HG02840 (cell line): ENCODE results near the gene NRSN1.
"Not testable (repeated sequence)": the region's sequence is repeated elsewhere in the genome, so short reads cannot be mapped to it uniquely, and the experiment has no call there.

Experiments used
- ATAC-seq: cut with Tn5 transposase; IDR thresholded peaks from one replicate; pipeline ENCODE4 v1.9.1; 2021; ENCODE audit warnings: mild to moderate bottlenecking, moderate library complexity, moderate number of reproducible peaks; ENCODE audit not compliant: unreplicated experiment, low FRiP score

NRSN1 gene

GRCh38 chr6:24139639-24140038 lies 13.6 kb downstream of the NRSN1 start:
- ATAC-seq, result no peak

- no peak for ATAC-seq
Observed at GRCh38 chr6:24140591-24140990, 14.6 kb downstream of the NRSN1 start.

DNA sequence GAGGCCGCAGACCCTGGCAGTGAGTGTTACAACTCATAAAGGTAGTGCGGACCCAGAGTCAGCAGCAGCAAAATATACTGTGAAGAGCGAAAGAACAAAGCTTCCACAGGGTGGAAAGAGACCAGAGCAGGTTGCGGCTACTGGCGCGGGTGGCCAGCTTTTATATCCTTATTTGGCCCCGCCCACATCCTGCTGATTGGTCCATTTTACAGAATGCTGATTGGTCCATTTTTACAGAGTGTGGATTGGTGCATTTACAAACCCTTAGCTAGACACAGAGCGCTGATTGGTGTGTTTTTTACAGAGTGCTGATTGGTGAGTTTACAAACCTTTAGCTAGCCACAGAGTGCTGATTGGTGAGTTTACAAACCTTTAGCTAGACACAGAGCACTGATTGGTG lies 16.7 kb downstream of the NRSN1 start:
- not testable (repeated sequence) for ATAC-seq

GRCh38 chr6:24145690-24146131 lies 19.7 kb downstream of the NRSN1 start:
- no peak for ATAC-seq

- ATAC-seq, result no peak
Observed at GRCh38 chr6:24146871-24147270, 20.9 kb downstream of the NRSN1 start.

- no peak for ATAC-seq
Observed at GRCh38 chr6:24147511-24148153, 21.6 kb downstream of the NRSN1 start.

DNA sequence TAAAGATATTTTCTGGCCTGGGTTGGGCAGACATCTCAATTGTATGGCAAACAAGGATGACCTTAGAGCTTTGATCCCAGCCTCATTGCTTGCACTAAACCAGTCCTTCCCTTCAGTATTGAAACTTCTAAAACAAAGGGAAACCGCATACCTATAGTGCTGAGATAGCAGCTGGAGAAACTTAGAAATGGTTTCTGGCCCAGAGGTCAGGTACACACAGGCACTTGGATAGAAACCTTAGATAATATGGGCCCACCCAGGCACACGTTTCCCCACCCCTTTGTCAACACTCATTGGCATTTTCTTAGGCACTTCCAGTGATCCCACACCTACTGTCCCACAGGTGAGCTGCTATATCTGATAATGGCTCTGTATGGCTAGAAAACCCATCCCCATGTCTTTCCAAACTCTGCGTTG lies 22.1 kb downstream of the NRSN1 start:
- no peak for ATAC-seq

DNA sequence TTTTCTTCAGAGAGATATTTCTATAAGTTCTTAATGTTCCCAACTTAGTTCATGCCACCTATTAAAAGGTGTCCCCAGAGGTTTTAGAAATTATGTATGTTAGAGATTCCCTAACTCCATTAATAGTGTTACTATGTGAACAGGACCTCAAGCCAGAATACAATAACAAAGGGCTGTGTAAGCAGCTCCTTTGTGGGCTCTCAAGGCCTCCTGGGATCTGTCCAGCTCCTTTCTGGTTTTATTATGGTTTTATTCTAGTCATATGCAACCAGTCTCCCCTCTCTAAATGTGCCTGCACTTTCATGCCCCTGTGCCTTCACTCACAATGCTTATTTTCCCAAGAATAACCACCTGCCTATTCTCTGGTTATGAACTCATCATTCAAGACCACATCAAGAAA lies 22.7 kb downstream of the NRSN1 start:
- no peak for ATAC-seq

GRCh38 chr6:24149296-24149695 lies 23.3 kb downstream of the NRSN1 start:
- no peak for ATAC-seq

- ATAC-seq, result no peak
Observed at GRCh38 chr6:24149836-24150235, 23.8 kb downstream of the NRSN1 start.

- ATAC-seq, result no peak
Observed at GRCh38 chr6:24152014-24152413, 26.0 kb downstream of the NRSN1 start.

GRCh38 chr6:24154121-24154520 lies 28.1 kb downstream of the NRSN1 start:
- no peak for ATAC-seq

- ATAC-seq, result no peak
Observed at GRCh38 chr6:24157886-24158285, 31.9 kb downstream of the NRSN1 start.

DNA sequence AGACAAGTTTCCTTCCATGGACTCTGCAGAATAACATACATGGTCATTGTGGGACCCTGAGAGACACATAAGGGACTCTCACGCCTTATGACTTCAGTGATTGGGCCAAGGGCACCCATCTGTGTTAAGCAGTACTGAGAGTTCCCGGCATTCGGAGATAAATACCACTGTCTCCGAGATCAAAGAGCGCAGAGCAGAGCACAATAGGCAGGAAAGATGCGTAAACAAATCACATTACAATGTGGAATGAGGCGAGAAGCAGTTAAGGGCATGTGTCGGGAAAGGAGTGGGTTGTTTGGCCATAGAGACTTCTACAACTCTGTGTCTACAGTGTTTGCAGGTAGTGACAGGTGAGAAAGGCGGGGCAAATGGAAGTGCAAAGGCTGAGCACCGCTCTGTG lies 57.6 kb downstream of the NRSN1 start:
- ATAC-seq, result no peak

DNA sequence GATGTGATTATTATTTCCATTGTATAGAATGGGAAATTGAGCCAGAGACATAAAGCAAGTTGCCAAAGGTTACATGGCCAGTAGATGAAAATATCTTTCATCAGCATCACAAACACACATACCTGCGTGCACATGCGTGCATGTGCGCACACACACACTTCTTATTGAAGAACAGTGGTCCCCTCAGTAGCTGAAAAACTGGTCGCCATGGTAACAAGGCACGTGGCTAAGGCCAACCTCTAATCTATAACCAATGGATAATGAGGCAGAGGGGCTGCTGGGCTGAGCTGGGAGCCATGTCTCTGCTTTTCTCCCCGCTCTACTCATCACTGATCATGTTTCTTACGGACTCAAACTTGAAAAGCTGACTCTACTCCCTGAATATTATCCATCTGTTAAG lies 60.3 kb downstream of the NRSN1 start:
- no peak for ATAC-seq

- no peak for ATAC-seq
Observed at GRCh38 chr6:24187965-24188577, 62.1 kb downstream of the NRSN1 start.

GRCh38 chr6:24188578-24189080 lies 62.6 kb downstream of the NRSN1 start:
- ATAC-seq, result no peak

GRCh38 chr6:24191346-24191745 lies 65.3 kb downstream of the NRSN1 start:
- no peak for ATAC-seq

GRCh38 chr6:24193364-24193763 lies 67.3 kb downstream of the NRSN1 start:
- no peak for ATAC-seq

- ATAC-seq, result no peak
Observed at GRCh38 chr6:24194978-24195700, 69.1 kb downstream of the NRSN1 start.

DNA sequence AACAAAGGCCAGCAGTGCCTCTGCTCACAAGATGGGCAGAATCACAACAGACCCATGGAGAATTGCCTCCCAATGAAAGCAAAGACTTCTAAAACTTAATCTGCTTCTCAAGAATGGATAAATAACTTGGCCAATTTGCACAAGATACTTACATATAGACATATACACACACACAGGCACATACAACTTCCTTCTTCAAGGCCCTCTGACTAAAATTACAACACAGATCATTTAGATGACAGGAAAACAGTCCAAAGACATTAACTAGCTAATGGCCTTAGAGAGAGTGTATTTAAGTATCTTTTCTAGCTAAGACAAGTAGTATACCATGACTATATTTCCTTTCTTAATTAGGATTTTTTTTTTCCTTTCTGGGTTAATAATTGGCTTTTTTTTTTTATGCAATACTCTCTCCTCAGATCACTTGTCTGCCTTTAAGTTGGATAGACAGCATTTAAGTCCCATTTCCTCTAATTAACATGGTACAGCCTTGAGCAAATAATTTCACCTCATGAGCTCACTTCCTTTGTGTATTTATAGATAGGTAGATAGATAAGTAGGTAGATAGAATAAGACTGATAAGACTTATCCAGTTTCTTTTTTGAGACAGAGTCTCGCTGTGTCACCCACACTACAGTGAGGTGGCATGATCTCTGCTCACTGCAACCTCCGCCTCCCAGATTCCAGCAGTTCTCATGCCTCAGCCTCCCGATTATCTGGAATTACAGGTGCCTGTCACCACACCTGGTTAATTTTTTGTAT lies 70.0 kb downstream of the NRSN1 start:
- ATAC-seq, result no peak
